A673 (cell line): ENCODE data around the gene FLRT1.

Source experiments
- CTCF ChIP-seq: fragments of 300-800, 200-600 bp; sonication (generic); conservative IDR thresholded peaks from 2 replicates; pipeline ENCODE4 v1.5.1; 2017; ENCODE audit warnings: low read depth, mild to moderate bottlenecking, antibody characterized with exemption, low read length, moderate library complexity, mixed read lengths
- EZH2 ChIP-seq: fragments of 200-600 bp; sonication (generic); IDR thresholded peaks from 2 replicates; pipeline ENCODE4 v1.6.1; 2017; ENCODE audit warnings: borderline replicate concordance, low read depth, mild to moderate bottlenecking, mixed read lengths, antibody characterized with exemption, low read length; ENCODE audit not compliant: poor library complexity, severe bottlenecking

GRCh38 chr11:63993993-63994392 is 41.7 kb upstream of the FLRT1 start:
- no peak for TF ChIP-seq CTCF
- no peak for TF ChIP-seq EZH2
